IPS-15b (cell line): Measurements from ENCODE around the gene NUPR1.

Source experiments
- H3K27me3 ChIP-seq: one replicate; pipeline ENCODE4 v1.6.1; 2013; ENCODE audit warnings: low read length; ENCODE audit not compliant: control insufficient read depth, insufficient read depth
- H3K36me3 ChIP-seq: one replicate; pipeline ENCODE4 v1.6.1; 2013; ENCODE audit warnings: low read length; ENCODE audit not compliant: control insufficient read depth, insufficient read depth
- H3K4me1 ChIP-seq: one replicate; pipeline ENCODE4 v1.6.1; 2013; ENCODE audit warnings: mild to moderate bottlenecking, low read length; ENCODE audit not compliant: control insufficient read depth, insufficient read depth
- H3K4me3 ChIP-seq: one replicate; pipeline ENCODE4 v1.5.1; 2013; ENCODE audit warnings: low read depth, low read length
- H3K9ac ChIP-seq: one replicate; pipeline ENCODE4 v1.6.1; 2013; ENCODE audit warnings: low read depth, mild to moderate bottlenecking, low read length
- H3K9me3 ChIP-seq: one replicate; pipeline ENCODE4 v1.6.1; 2013; ENCODE audit warnings: mild to moderate bottlenecking, low read length; ENCODE audit not compliant: control insufficient read depth, insufficient read depth

NUPR1 gene

GRCh38 chr16:28538733-28539596 is at the start of gene NUPR1:
Gene NUPR1, minus strand, starts transcription at chr16:28538974. Its CDS starts 67 bp downstream, at chr16:28538907.
- Histone ChIP-seq H3K9me3 (no peaks in the 10 kb centered on the region), H3K9ac (no peak within 1 kb of the TSS), H3K27me3 (no peaks in the 10 kb centered on the region), H3K4me1 (no peaks in the 10 kb centered on the region), H3K4me3 (no peak within 1 kb of the TSS), H3K36me3 (no peaks in the 10 kb centered on the region)

- H3K36me3 ChIP-seq: peaks cover 13% of the 10 kb centered on the region
- H3K9me3 ChIP-seq: no peaks in the 10 kb centered on the region
- no peak overlapping the region for H3K4me3 ChIP-seq
- H3K27me3 ChIP-seq: no peaks in the 10 kb centered on the region
- H3K9ac ChIP-seq: no peak overlapping the region
- no peaks in the 10 kb centered on the region for H3K4me1 ChIP-seq
Observed at GRCh38 chr16:28587386-28587785, 48.6 kb upstream of the NUPR1 start.

- no peaks in the 10 kb centered on the region for H3K27me3 ChIP-seq
- H3K9me3 ChIP-seq: no peaks in the 10 kb centered on the region
- H3K4me3 ChIP-seq: no peak overlapping the region
- H3K9ac ChIP-seq: no peak overlapping the region
- H3K4me1 ChIP-seq: no peaks in the 10 kb centered on the region
- peaks cover 13% of the 10 kb centered on the region for H3K36me3 ChIP-seq
Observed at GRCh38 chr16:28586466-28586865, 47.7 kb upstream of the NUPR1 start.

- Histone ChIP-seq H3K36me3 (peaks cover 8% of the 10 kb centered on the region), H3K9ac (no peak overlapping the region), H3K9me3 (no peaks in the 10 kb centered on the region), H3K27me3 (no peaks in the 10 kb centered on the region), H3K4me1 (no peaks in the 10 kb centered on the region), H3K4me3 (no peak overlapping the region)
Observed at GRCh38 chr16:28585674-28586073, 46.9 kb upstream of the NUPR1 start.

- no peaks in the 10 kb centered on the region for H3K9me3 ChIP-seq
- no peak overlapping the region for H3K4me3 ChIP-seq
- no peak overlapping the region for H3K9ac ChIP-seq
- H3K4me1 ChIP-seq: no peaks in the 10 kb centered on the region
- H3K27me3 ChIP-seq: no peaks in the 10 kb centered on the region
- no peaks in the 10 kb centered on the region for H3K36me3 ChIP-seq
Observed at GRCh38 chr16:28580726-28581315, 42.0 kb upstream of the NUPR1 start.

GRCh38 chr16:28575446-28576109 is 36.8 kb upstream of the NUPR1 start:
- Histone ChIP-seq H3K9ac (no peak overlapping the region), H3K9me3 (no peaks in the 10 kb centered on the region), H3K4me3 (no peak overlapping the region), H3K36me3 (no peaks in the 10 kb centered on the region), H3K27me3 (no peaks in the 10 kb centered on the region), H3K4me1 (peaks cover 3% of the 10 kb centered on the region)

- H3K27me3 ChIP-seq: no peaks in the 10 kb centered on the region
- no peak overlapping the region for H3K9ac ChIP-seq
- H3K36me3 ChIP-seq: no peaks in the 10 kb centered on the region
- peaks cover 3% of the 10 kb centered on the region for H3K4me1 ChIP-seq
- no peaks in the 10 kb centered on the region for H3K9me3 ChIP-seq
- H3K4me3 ChIP-seq: no peak overlapping the region
Observed at GRCh38 chr16:28574925-28575324, 36.2 kb upstream of the NUPR1 start.

GRCh38 chr16:28573738-28574718 is 35.3 kb upstream of the NUPR1 start:
- no peak overlapping the region for H3K9ac ChIP-seq
- no peaks in the 10 kb centered on the region for H3K9me3 ChIP-seq
- no peaks in the 10 kb centered on the region for H3K27me3 ChIP-seq
- peaks cover 3% of the 10 kb centered on the region for H3K4me1 ChIP-seq
- H3K36me3 ChIP-seq: no peaks in the 10 kb centered on the region
- no peak overlapping the region for H3K4me3 ChIP-seq

GRCh38 chr16:28572696-28573510 is 34.1 kb upstream of the NUPR1 start:
- peak overlapping the region; percentile 47 for H3K9ac ChIP-seq

GRCh38 chr16:28569968-28570752 is 31.4 kb upstream of the NUPR1 start:
- Histone ChIP-seq H3K4me1 (peaks cover 3% of the 10 kb centered on the region), H3K9ac (no peak overlapping the region), H3K27me3 (no peaks in the 10 kb centered on the region), H3K36me3 (no peaks in the 10 kb centered on the region), H3K4me3 (no peak overlapping the region), H3K9me3 (no peaks in the 10 kb centered on the region)

More at GRCh38 chr16:28572696-28573510, 34.1 kb upstream of the NUPR1 start:
- peaks cover 3% of the 10 kb centered on the region for H3K4me1 ChIP-seq
- no peaks in the 10 kb centered on the region for H3K36me3 ChIP-seq
- no peaks in the 10 kb centered on the region for H3K9me3 ChIP-seq
- H3K4me3 ChIP-seq: no peak overlapping the region
- no peaks in the 10 kb centered on the region for H3K27me3 ChIP-seq
